ENCODE measurements around the gene ZNHIT3. TPM values are rescaled to one million over a fixed set of nuclear protein-coding genes. Genes with fewer than 3 reads are reported as not detected.

Gene ZNHIT3
- total RNA-seq, 6 experiments from 2014 or later = 11.2 to 16.6 (median 12.5) TPM

- H3K4me3 ChIP-seq = no peak overlapping the region
- peak in 1 of 3 donors; percentile 36 for DNase-seq
- no peaks in the 10 kb centered on the region for H3K27me3 ChIP-seq
- H3K27ac ChIP-seq = no peak overlapping the region
- no peak for TF ChIP-seq CTCF (IDR thresholded peaks at IDR 0.05)
- no peak for TF ChIP-seq POLR2A (IDR thresholded peaks at IDR 0.05)
- intact Hi-C loops (cut with DNase I) = no loop called here
- no peaks in the 10 kb centered on the region for H3K9me3 ChIP-seq
- H3K4me1 ChIP-seq = no peaks in the 10 kb centered on the region
- peaks cover 0 to 12% (median 8%) of the 10 kb centered on the region in 4 donors for H3K36me3 ChIP-seq
- 95% methylated on average over 2 of the region's 7 CpGs for WGBS (ENCODE audit: insufficient coverage, low coverage, low lambda C conversion rate, missing lambda C conversion rate)
- ATAC-seq = no peak
Observed at GRCh38 chr17:36503456-36504155, 17.1 kb downstream of the ZNHIT3 start.

GRCh38 chr17:36504156-36504545 is 17.7 kb downstream of the ZNHIT3 start:
- no peaks in the 10 kb centered on the region for H3K27me3 ChIP-seq
- intact Hi-C loops (cut with DNase I) = no loop called here
- no peak overlapping the region for H3K4me3 ChIP-seq
- no peak for TF ChIP-seq POLR2A (IDR thresholded peaks at IDR 0.05)
- no peak for TF ChIP-seq CTCF (IDR thresholded peaks at IDR 0.05)
- WGBS (ENCODE audit: insufficient coverage, low coverage, low lambda C conversion rate, missing lambda C conversion rate) = 100% methylated on average over 1 of the region's 5 CpGs
- H3K36me3 ChIP-seq = peaks cover 0 to 7% (median 7%) of the 10 kb centered on the region in 4 donors
- no peaks in the 10 kb centered on the region for H3K9me3 ChIP-seq
- no peak for ATAC-seq
- no peaks in the 10 kb centered on the region for H3K4me1 ChIP-seq
- peak in 1 of 3 donors; percentile 22 for DNase-seq
- no peak overlapping the region for H3K27ac ChIP-seq

- Histone ChIP-seq H3K27me3 (no peaks in the 10 kb centered on the region), H3K36me3 (peaks cover 0 to 7% (median 7%) of the 10 kb centered on the region in 4 donors), H3K9me3 (no peaks in the 10 kb centered on the region), H3K4me3 (no peak overlapping the region), H3K27ac (no peak overlapping the region), H3K4me1 (no peaks in the 10 kb centered on the region)
- DNase-seq = no peak
- ATAC-seq = no peak
- TF ChIP-seq CTCF (IDR thresholded peaks at IDR 0.05) = no peak
- no peak for TF ChIP-seq POLR2A (IDR thresholded peaks at IDR 0.05)
- 100% methylated on average over 1 of the region's 8 CpGs for WGBS (ENCODE audit: insufficient coverage, low coverage, low lambda C conversion rate, missing lambda C conversion rate)
- intact Hi-C loops (cut with DNase I) = no loop called here
Observed at GRCh38 chr17:36505171-36505570, 18.7 kb downstream of the ZNHIT3 start.

- no peak overlapping the region for H3K4me3 ChIP-seq
- no peaks in the 10 kb centered on the region for H3K9me3 ChIP-seq
- H3K27ac ChIP-seq = no peak overlapping the region
- H3K27me3 ChIP-seq = no peaks in the 10 kb centered on the region
- H3K4me1 ChIP-seq = no peaks in the 10 kb centered on the region
- no peak for ATAC-seq
- no peak for DNase-seq
- no peak for TF ChIP-seq CTCF (IDR thresholded peaks at IDR 0.05)
- TF ChIP-seq POLR2A (IDR thresholded peaks at IDR 0.05) = no peak
- intact Hi-C loops (cut with DNase I) = no loop called here
- peaks cover 0 to 7% (median 6%) of the 10 kb centered on the region in 4 donors for H3K36me3 ChIP-seq
- whole genome bisulfite sequencing (ENCODE audit: insufficient coverage, low coverage, low lambda C conversion rate, missing lambda C conversion rate) = 40% methylated on average over 3 of the region's 6 CpGs
Observed at GRCh38 chr17:36506249-36506826, 19.9 kb downstream of the ZNHIT3 start.

Measured in right lobe of liver (tissue), 6 donors.